ENCODE measurements around the gene LYPLAL1.

The LYPLAL1 gene

GRCh38 chr1:219173758-219174459 lies at the start of gene LYPLAL1:
TSS of gene LYPLAL1 (plus strand) at chr1:219173878. CDS start at chr1:219173891, 13 bp downstream.
- peak; percentile 90 for DNase-seq

GRCh38 chr1:219124163-219124562 lies 49.5 kb upstream of the LYPLAL1 start:
- DNase-seq: no peak

- no peak for DNase-seq
These were observed 48.3 kb upstream of the LYPLAL1 start for GRCh38 chr1:219125342-219125741.

- DNase-seq: no peak
These were observed 47.3 kb upstream of the LYPLAL1 start for GRCh38 chr1:219126377-219126776.

- DNase-seq: no peak
These were observed 44.7 kb upstream of the LYPLAL1 start for GRCh38 chr1:219128957-219129356.

- no peak for DNase-seq
These were observed 43.2 kb upstream of the LYPLAL1 start for GRCh38 chr1:219130366-219130935.

GRCh38 chr1:219132939-219133338 lies 40.7 kb upstream of the LYPLAL1 start:
- DNase-seq: no peak

GRCh38 chr1:219138747-219139146 lies 34.9 kb upstream of the LYPLAL1 start:
- DNase-seq: no peak

- no peak for DNase-seq
These were observed 33.3 kb upstream of the LYPLAL1 start for GRCh38 chr1:219140303-219140877.

GRCh38 chr1:219143735-219144134 lies 29.9 kb upstream of the LYPLAL1 start:
- DNase-seq: no peak

GRCh38 chr1:219144658-219145315 lies 28.9 kb upstream of the LYPLAL1 start:
- DNase-seq: peak; percentile 32

- no peak for DNase-seq
These were observed 26.1 kb upstream of the LYPLAL1 start for GRCh38 chr1:219147571-219148019.

- DNase-seq: no peak
These were observed 24.6 kb upstream of the LYPLAL1 start for GRCh38 chr1:219149009-219149577.

- DNase-seq: no peak
These were observed 23.7 kb upstream of the LYPLAL1 start for GRCh38 chr1:219149953-219150352.

GRCh38 chr1:219150913-219151312 lies 22.8 kb upstream of the LYPLAL1 start:
- no peak for DNase-seq

- DNase-seq: no peak
These were observed 22.2 kb upstream of the LYPLAL1 start for GRCh38 chr1:219151467-219151866.

GRCh38 chr1:219152751-219153150 lies 20.9 kb upstream of the LYPLAL1 start:
- DNase-seq: no peak

GRCh38 chr1:219153723-219154122 lies 20.0 kb upstream of the LYPLAL1 start:
- no peak for DNase-seq

- peak; percentile 13 for DNase-seq
These were observed 18.5 kb upstream of the LYPLAL1 start for GRCh38 chr1:219155135-219155534.

GRCh38 chr1:219159946-219160645 lies 13.6 kb upstream of the LYPLAL1 start:
- DNase-seq: no peak

- DNase-seq: no peak
These were observed 12.7 kb upstream of the LYPLAL1 start for GRCh38 chr1:219160967-219161366.

GRCh38 chr1:219161371-219161770 lies 12.3 kb upstream of the LYPLAL1 start:
- DNase-seq: no peak
